Cardiac fibroblast (primary cell): ENCODE measurements around the gene FOXN1.

ENCODE experiments used
- DNase-seq, 2 donors: peaks; one replicate each; pipeline versions ENCODE4 v3.0.0 to v3.0.0-alpha.2; 2010; ENCODE audit warnings: low read depth in 2 of 2
- H3K4me3 ChIP-seq, 2 donors: replicated peaks in 1 of 2; 1 replicate in 1 of 2; 2 replicates in 1 of 2; pipeline ENCODE4 v1.5.1; 2011; ENCODE audit warnings: low read depth in 2 of 2, low read length in 2 of 2, mild to moderate bottlenecking in 2 of 2, moderate library complexity in 1 of 2
- TF ChIP-seq, protein P1 (sequence below): IDR thresholded peaks from one replicate; pipeline ENCODE4 v1.5.1; 2011; ENCODE audit warnings: low read depth, mild to moderate bottlenecking, low read length, inconsistent platforms

FOXN1 gene

DNA sequence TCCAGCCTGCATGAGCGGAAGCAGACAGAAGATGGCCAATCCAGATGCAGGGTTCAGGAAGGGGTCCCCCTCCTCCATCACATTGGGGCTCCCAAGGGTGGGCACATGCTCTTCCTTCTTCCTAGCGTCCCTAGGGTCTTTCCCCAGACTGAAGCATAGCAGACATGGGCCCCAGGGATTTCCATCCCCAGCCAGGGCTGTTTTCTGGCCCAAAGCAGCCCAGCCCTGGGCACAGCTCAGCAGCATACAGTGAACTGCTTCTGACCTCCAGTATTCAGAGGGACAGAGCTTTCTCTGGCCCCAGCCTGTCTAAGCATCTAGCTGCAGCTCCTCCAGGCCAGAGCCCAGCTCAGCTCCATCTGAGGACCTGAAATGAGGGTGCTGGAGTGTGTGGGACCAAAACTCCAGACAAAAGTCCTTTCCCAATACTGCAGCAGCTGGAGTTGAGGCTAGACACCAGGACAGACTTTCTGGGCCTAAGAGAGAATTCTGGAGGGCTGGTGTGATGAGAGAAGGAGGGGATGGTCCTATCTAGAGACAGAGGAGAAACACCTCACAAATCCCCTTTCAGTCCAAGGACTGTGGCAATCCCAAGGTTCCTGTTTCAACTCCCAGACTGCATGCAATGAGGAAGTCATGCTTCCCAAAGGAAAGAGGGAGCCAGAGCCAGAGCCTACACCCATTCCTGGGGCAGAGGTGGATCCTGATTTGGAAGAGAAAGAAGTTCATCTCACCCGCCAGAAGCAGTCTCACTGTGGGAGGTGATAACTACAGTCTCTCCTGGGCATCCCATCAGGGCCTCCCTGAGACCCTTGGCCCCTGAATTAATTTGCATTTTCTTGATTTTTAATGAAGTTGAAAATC is 4.5 kb upstream of the FOXN1 start:
- TF ChIP-seq, protein P1, sequence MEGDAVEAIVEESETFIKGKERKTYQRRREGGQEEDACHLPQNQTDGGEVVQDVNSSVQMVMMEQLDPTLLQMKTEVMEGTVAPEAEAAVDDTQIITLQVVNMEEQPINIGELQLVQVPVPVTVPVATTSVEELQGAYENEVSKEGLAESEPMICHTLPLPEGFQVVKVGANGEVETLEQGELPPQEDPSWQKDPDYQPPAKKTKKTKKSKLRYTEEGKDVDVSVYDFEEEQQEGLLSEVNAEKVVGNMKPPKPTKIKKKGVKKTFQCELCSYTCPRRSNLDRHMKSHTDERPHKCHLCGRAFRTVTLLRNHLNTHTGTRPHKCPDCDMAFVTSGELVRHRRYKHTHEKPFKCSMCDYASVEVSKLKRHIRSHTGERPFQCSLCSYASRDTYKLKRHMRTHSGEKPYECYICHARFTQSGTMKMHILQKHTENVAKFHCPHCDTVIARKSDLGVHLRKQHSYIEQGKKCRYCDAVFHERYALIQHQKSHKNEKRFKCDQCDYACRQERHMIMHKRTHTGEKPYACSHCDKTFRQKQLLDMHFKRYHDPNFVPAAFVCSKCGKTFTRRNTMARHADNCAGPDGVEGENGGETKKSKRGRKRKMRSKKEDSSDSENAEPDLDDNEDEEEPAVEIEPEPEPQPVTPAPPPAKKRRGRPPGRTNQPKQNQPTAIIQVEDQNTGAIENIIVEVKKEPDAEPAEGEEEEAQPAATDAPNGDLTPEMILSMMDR = no peak
- DNase-seq = no peak
- no peak overlapping the region for H3K4me3 ChIP-seq

DNA sequence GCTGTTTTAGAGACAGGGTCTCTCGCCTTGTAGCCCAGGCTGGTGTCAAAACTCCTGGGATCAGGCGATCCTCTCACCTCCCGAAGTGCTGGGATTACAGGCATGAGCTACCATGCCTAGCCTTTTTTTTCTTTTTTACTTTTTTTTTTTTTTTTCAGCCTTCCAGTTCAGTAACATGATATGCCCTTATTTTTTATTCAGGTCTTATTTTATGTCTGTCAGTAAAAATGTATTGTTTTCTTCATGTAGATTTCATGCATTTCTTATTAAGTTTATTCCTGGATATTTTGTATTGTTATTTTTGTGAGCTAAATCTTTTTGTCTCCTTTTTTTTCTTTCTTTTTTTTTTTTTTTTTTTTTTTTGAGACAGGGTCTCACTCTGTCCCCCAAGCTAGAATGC is 2.7 kb upstream of the FOXN1 start:
- TF ChIP-seq, protein P1 = no peak
- no peak overlapping the region for H3K4me3 ChIP-seq
- DNase-seq = no peak

DNA sequence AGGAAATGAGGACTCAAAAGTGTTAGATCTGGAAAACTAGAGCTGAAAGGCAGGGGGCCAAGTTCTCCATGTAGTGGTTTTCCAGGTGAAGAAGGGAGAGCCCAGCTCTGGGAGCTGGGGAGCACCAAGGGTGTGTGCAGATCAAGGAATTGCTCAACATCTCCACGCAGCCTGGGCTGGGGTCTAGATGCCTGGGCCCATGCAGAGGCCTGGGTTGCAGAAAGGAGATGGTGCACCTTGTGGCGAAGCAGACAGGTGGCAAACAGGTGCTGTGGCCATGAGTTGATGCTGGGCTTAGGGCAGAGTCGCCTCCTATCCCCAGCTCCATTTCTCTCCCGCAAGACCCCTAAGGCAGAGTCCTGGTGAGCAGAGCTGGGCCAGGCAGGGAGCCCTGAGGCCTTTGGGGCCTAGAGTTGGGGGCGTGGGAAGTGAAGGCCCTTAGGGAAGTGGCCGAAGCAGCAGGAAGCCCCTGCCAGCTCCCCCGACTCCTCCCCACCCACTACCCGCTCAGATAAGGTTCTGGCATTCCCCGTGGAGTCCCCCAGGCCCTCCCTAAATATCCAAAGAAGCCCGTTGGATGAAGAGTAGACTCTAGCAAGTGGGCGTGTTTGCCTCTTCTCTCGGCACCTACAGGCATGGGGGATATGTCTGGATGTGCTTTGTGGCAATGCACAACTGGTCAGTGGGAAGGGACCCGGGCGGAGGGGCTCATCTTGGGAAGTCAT is 777 bp downstream of the FOXN1 start:
- no peak overlapping the region for H3K4me3 ChIP-seq
- no peak for DNase-seq
- TF ChIP-seq, protein P1 = no peak

DNA sequence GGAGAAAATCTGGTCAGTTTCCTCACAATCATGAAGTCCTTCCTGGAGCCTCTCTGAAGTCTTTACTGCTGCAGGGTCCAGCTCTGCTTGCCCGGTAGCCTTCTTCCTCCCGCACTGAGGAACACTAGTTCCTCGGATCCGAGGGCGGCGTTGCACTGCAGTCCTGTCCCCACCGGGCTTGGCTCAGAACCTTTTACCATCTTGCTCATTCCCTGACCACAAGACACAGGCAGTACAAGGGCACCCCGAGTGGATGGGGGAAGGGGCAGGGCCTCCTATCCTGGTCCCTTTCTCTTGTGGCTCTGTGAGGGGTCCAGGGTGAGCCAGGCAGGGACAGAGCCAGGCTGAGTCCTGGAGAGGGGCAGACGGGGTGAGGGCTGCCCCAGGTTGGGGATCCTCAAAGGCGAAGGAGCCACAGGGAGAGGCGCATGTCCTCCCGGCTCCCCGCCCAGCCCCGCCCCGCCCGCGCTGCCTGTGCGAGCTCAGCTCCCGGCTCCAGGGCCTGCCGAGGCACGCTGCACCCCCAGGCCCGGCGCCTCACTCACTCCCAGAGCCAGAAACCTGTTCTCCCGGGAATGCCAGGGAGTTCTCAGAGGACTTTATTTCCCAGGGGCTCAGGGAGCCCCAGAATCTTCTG is 1.5 kb downstream of the FOXN1 start:
- TF ChIP-seq, protein P1 = no peak
- no peak overlapping the region for H3K4me3 ChIP-seq

DNA sequence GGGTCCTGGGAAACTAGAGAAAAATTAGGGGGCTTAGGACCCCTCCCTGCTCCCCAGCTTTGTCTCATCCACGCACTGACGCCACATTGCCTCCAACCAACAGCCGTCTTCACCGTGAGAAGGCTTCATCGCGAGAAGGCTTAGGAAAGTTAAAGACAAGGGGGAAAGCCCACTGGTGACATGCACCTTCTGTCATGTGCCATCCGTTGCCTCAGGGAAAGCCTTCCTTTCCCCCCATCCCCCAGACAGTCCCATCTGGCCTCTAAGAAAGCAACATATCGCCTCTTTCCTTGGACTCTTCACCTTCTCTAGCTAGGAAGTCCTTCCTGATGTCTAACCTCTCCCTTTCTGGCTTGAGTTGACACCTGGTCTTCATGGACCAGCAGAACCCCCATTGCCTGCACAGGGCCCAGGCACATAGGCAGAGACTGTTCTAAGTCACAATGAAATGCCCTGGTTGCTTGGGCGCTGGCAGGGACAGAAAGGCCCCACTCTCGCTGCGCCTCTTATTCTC is 2.1 kb downstream of the FOXN1 start:
- no peak overlapping the region for H3K4me3 ChIP-seq

More for the DNA sequence above, 1.5 kb downstream of the FOXN1 start:
- no peak for DNase-seq

DNA sequence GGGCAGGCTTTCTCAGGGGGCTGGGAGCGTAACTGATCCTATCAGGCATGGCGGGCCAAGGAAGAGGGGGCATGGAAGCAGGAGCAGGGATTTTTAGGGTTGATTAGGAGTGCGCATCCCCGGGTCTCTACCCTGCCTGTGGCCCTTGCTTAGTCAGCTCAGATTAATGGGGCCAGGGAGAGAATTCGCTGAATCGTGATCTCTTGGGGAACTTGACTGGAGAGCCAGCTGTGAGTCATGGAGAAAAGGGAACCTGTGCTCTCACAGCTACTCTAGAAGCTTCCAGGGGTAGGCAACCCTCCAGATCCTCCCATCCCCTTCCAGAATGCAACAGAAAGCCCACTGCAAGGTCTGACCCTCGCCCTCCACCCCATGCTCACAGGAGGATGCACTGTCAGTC is 3.6 kb downstream of the FOXN1 start:
- TF ChIP-seq, protein P1 = no peak
- DNase-seq = peak in 1 of 2 donors; percentile 10

More for the DNA sequence above, 2.1 kb downstream of the FOXN1 start:
- DNase-seq = no peak
- TF ChIP-seq, protein P1 = no peak

More for the DNA sequence above, 3.6 kb downstream of the FOXN1 start:
- no peak overlapping the region for H3K4me3 ChIP-seq
